ENCODE results near the gene RNF7.

DNA sequence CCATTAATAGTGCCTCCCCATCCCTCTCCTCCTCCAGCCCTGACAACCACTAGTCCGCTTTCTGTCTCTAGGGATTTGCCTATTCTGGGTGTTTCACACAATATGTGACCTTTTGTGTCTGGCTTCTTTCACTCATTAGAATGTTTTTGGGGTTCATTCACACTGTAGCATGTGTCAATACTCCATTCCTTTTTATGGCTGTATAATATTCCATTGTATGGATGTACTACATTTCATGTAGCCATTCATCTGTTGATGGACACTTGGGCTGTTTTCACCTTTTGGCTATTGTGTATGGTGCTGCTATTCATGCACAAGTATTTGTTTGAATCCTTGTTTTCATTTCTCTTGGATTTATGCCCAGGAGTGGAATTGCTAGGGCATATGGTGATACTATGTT lies 41.6 kb downstream of the RNF7 start:
- TF ChIP-seq, protein P1, sequence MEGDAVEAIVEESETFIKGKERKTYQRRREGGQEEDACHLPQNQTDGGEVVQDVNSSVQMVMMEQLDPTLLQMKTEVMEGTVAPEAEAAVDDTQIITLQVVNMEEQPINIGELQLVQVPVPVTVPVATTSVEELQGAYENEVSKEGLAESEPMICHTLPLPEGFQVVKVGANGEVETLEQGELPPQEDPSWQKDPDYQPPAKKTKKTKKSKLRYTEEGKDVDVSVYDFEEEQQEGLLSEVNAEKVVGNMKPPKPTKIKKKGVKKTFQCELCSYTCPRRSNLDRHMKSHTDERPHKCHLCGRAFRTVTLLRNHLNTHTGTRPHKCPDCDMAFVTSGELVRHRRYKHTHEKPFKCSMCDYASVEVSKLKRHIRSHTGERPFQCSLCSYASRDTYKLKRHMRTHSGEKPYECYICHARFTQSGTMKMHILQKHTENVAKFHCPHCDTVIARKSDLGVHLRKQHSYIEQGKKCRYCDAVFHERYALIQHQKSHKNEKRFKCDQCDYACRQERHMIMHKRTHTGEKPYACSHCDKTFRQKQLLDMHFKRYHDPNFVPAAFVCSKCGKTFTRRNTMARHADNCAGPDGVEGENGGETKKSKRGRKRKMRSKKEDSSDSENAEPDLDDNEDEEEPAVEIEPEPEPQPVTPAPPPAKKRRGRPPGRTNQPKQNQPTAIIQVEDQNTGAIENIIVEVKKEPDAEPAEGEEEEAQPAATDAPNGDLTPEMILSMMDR (IDR thresholded peaks at IDR 0.05; ENCODE audit: low read depth, low read length) = no peak
- TF ChIP-seq EZH2phosphoT487 (IDR thresholded peaks at IDR 0.05; ENCODE audit: low read depth) = no peak

Measured in OCI-LY3 (cell line).